ENCODE data around the gene PFKL. TPM values are rescaled to one million over a fixed set of nuclear protein-coding genes. Genes with fewer than 3 reads are reported as not detected.
"Not testable (repeated sequence)": the region's sequence is repeated elsewhere in the genome, so short reads cannot be mapped to it uniquely, and the experiment has no call there.

The PFKL gene
- total RNA-seq, 1 experiment from 2014 or later, result 90.2 TPM

GRCh38 chr21:44300262-44300959 lies 558 bp downstream of the PFKL start:
- no TSS peak for BruUV-seq (replicated peaks)
- Mint-ChIP-seq H3K36me3 (ENCODE audit: insufficient read depth, unreplicated experiment) (peaks cover 6% of the 10 kb centered on the region), H3K27ac (ENCODE audit: low read depth, unreplicated experiment) (peak overlapping the region; percentile 54), H3K9me3 (ENCODE audit: unreplicated experiment) (no peaks in the 10 kb centered on the region), H3K4me3 (ENCODE audit: unreplicated experiment) (peak overlapping the region; percentile 72), H3K4me1 (ENCODE audit: insufficient read depth, unreplicated experiment) (peaks cover 3% of the 10 kb centered on the region), H3K27me3 (ENCODE audit: insufficient read depth, unreplicated experiment) (no peaks in the 10 kb centered on the region)
- DNase-seq (ENCODE audit: unreplicated experiment), result peak; percentile 57
- ChIA-PET POLR2A (interaction anchor here (0.9 to 2.4 kb wide), 3 partner anchors 23 to 38 kb away, joined by 3 to 10 read pairs (median 4); partner anchors contain the start of gene CFAP410), CTCF (interaction anchor here (0.6 kb wide), 1 partner anchor 36 kb away, joined by 3 read pairs; no protein-coding TSS in a partner anchor)
- TF ChIP-seq CTCF (IDR thresholded peaks at IDR 0.05; ENCODE audit: unreplicated experiment), result no peak
- intact Hi-C loops (cut with micrococcal nuclease), result no loop called here

- DNase-seq (ENCODE audit: unreplicated experiment), result no peak
- Mint-ChIP-seq H3K27me3 (ENCODE audit: insufficient read depth, unreplicated experiment) (no peaks in the 10 kb centered on the region), H3K4me1 (ENCODE audit: insufficient read depth, unreplicated experiment) (peaks cover 3% of the 10 kb centered on the region), H3K9me3 (ENCODE audit: unreplicated experiment) (no peaks in the 10 kb centered on the region), H3K36me3 (ENCODE audit: insufficient read depth, unreplicated experiment) (peaks cover 6% of the 10 kb centered on the region), H3K4me3 (ENCODE audit: unreplicated experiment) (peak overlapping the region; percentile 72), H3K27ac (ENCODE audit: low read depth, unreplicated experiment) (peak overlapping the region; percentile 54)
- no TSS peak for BruUV-seq (replicated peaks)
- intact Hi-C loops (cut with micrococcal nuclease), result no loop called here
- POLR2A ChIA-PET, result interaction anchor here (1.5 kb wide), 1 partner anchor 37 kb away, joined by 4 read pairs; no protein-coding TSS in a partner anchor
- TF ChIP-seq CTCF (IDR thresholded peaks at IDR 0.05; ENCODE audit: unreplicated experiment), result no peak
- CTCF ChIA-PET, result interaction anchor here (0.6 kb wide), 1 partner anchor 37 kb away, joined by 3 read pairs; no protein-coding TSS in a partner anchor
Measured at GRCh38 chr21:44301141-44301540, 1.3 kb downstream of the PFKL start.

- no TSS peak for BruUV-seq (replicated peaks)
- intact Hi-C loops (cut with micrococcal nuclease), result no loop called here
- H3K9me3 Mint-ChIP-seq (ENCODE audit: unreplicated experiment), result no peaks in the 10 kb centered on the region
- H3K27me3 Mint-ChIP-seq (ENCODE audit: insufficient read depth, unreplicated experiment), result no peaks in the 10 kb centered on the region
- H3K36me3 Mint-ChIP-seq (ENCODE audit: insufficient read depth, unreplicated experiment), result peaks cover 6% of the 10 kb centered on the region
- H3K4me1 Mint-ChIP-seq (ENCODE audit: insufficient read depth, unreplicated experiment), result peaks cover 3% of the 10 kb centered on the region
- DNase-seq (ENCODE audit: unreplicated experiment), result no peak
- ChIA-PET POLR2A (interaction anchor here (1.5 kb wide), 1 partner anchor 36 kb away, joined by 4 read pairs; no protein-coding TSS in a partner anchor), CTCF (no interaction called here)
- peak overlapping the region; percentile 72 for H3K4me3 Mint-ChIP-seq (ENCODE audit: unreplicated experiment)
- no peak overlapping the region for H3K27ac Mint-ChIP-seq (ENCODE audit: low read depth, unreplicated experiment)
- no peak for TF ChIP-seq CTCF (IDR thresholded peaks at IDR 0.05; ENCODE audit: unreplicated experiment)
Measured at GRCh38 chr21:44301961-44302406, 2.1 kb downstream of the PFKL start.

GRCh38 chr21:44302573-44303401 lies 2.9 kb downstream of the PFKL start:
- peak; percentile 56 for DNase-seq (ENCODE audit: unreplicated experiment)
- H3K9me3 Mint-ChIP-seq (ENCODE audit: unreplicated experiment); BruUV-seq (replicated peaks); H3K36me3 Mint-ChIP-seq (ENCODE audit: insufficient read depth, unreplicated experiment); H3K4me1 Mint-ChIP-seq (ENCODE audit: insufficient read depth, unreplicated experiment); intact Hi-C loops (cut with micrococcal nuclease); H3K27ac Mint-ChIP-seq (ENCODE audit: low read depth, unreplicated experiment); H3K27me3 Mint-ChIP-seq (ENCODE audit: insufficient read depth, unreplicated experiment): not testable (repeated sequence)
- H3K4me3 Mint-ChIP-seq (ENCODE audit: unreplicated experiment), result peak overlapping the region; percentile 72
- POLR2A ChIA-PET, result interaction anchor here (1.5 kb wide), 1 partner anchor 35 kb away, joined by 4 read pairs; no protein-coding TSS in a partner anchor
- CTCF ChIA-PET, result interaction anchor here (0.6 kb wide), 1 partner anchor 440 kb away, joined by 4 read pairs; no protein-coding TSS in a partner anchor
